HG03159 (cell line): Measurements from ENCODE around the gene IMMP2L.
"Not testable (repeated sequence)": the region's sequence is repeated elsewhere in the genome, so short reads cannot be mapped to it uniquely, and the experiment has no call there.

Experiments
- ATAC-seq: cut with Tn5 transposase; IDR thresholded peaks from one replicate; pipeline ENCODE4 v1.9.1; 2021; ENCODE audit warnings: mild to moderate bottlenecking, moderate library complexity; ENCODE audit not compliant: unreplicated experiment

IMMP2L gene

GRCh38 chr7:111090846-111091245, 471.4 kb downstream of the IMMP2L start, which contains the start of gene LRRN3:
TSS of gene LRRN3 (plus strand) at chr7:111091127. CDS start at chr7:111122773, 31,646 bp downstream.
- ATAC-seq: no peak

- ATAC-seq: peak; percentile 60
These were observed 472.4 kb downstream of the IMMP2L start for GRCh38 chr7:111089822-111090426.

GRCh38 chr7:111088328-111088727, 474.0 kb downstream of the IMMP2L start:
- no peak for ATAC-seq

GRCh38 chr7:111086532-111086931, 475.8 kb downstream of the IMMP2L start:
- no peak for ATAC-seq

GRCh38 chr7:111085356-111085755, 476.9 kb downstream of the IMMP2L start:
- ATAC-seq: no peak

- peak; percentile 99 for ATAC-seq
These were observed 478.9 kb downstream of the IMMP2L start for GRCh38 chr7:111083413-111083812.

- no peak for ATAC-seq
These were observed 479.9 kb downstream of the IMMP2L start for GRCh38 chr7:111082351-111082750.

- no peak for ATAC-seq
These were observed 480.6 kb downstream of the IMMP2L start for GRCh38 chr7:111081546-111082267.

GRCh38 chr7:111080495-111081105, 481.7 kb downstream of the IMMP2L start:
- peak; percentile 22 for ATAC-seq

- no peak for ATAC-seq
These were observed 485.3 kb downstream of the IMMP2L start for GRCh38 chr7:111077001-111077400.

- ATAC-seq: no peak
These were observed 486.1 kb downstream of the IMMP2L start for GRCh38 chr7:111076205-111076604.

GRCh38 chr7:111075498-111075897, 486.8 kb downstream of the IMMP2L start:
- no peak for ATAC-seq

GRCh38 chr7:111074748-111075146, 487.5 kb downstream of the IMMP2L start:
- ATAC-seq: no peak

- peak; percentile 52 for ATAC-seq
These were observed 488.1 kb downstream of the IMMP2L start for GRCh38 chr7:111074071-111074747.

- ATAC-seq: not testable (repeated sequence)
These were observed 489.6 kb downstream of the IMMP2L start for GRCh38 chr7:111072658-111073057.

- ATAC-seq: no peak
These were observed 490.7 kb downstream of the IMMP2L start for GRCh38 chr7:111071556-111071955.

GRCh38 chr7:111068618-111069017, 493.7 kb downstream of the IMMP2L start:
- ATAC-seq: no peak

- no peak for ATAC-seq
These were observed 494.6 kb downstream of the IMMP2L start for GRCh38 chr7:111067682-111068081.

GRCh38 chr7:111067251-111067650, 495.0 kb downstream of the IMMP2L start:
- no peak for ATAC-seq

GRCh38 chr7:111063166-111063565, 499.1 kb downstream of the IMMP2L start:
- no peak for ATAC-seq

GRCh38 chr7:111059833-111060232, 502.5 kb downstream of the IMMP2L start:
- ATAC-seq: no peak
